GM12875 (cell line): Measurements from ENCODE around the gene DNAH3.
"Not testable (repeated sequence)": the region's sequence is repeated elsewhere in the genome, so short reads cannot be mapped to it uniquely, and the experiment has no call there.

Experiments
- H3K4me3 ChIP-seq: one replicate; pipeline ENCODE4 v1.5.1; 2011; ENCODE audit warnings: low read depth, low read length, control low read depth
- TF ChIP-seq, protein P1 (sequence below): IDR thresholded peaks from 2 replicates; pipeline ENCODE4 v1.5.1; 2011; ENCODE audit warnings: low read depth, mild to moderate bottlenecking, control low read depth, inconsistent platforms, low read length, moderate library complexity, borderline replicate concordance; ENCODE audit not compliant: insufficient read depth

The DNAH3 gene

GRCh38 chr16:20931066-20931600, 219.5 kb downstream of the DNAH3 start:
- TF ChIP-seq, protein P1, sequence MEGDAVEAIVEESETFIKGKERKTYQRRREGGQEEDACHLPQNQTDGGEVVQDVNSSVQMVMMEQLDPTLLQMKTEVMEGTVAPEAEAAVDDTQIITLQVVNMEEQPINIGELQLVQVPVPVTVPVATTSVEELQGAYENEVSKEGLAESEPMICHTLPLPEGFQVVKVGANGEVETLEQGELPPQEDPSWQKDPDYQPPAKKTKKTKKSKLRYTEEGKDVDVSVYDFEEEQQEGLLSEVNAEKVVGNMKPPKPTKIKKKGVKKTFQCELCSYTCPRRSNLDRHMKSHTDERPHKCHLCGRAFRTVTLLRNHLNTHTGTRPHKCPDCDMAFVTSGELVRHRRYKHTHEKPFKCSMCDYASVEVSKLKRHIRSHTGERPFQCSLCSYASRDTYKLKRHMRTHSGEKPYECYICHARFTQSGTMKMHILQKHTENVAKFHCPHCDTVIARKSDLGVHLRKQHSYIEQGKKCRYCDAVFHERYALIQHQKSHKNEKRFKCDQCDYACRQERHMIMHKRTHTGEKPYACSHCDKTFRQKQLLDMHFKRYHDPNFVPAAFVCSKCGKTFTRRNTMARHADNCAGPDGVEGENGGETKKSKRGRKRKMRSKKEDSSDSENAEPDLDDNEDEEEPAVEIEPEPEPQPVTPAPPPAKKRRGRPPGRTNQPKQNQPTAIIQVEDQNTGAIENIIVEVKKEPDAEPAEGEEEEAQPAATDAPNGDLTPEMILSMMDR: no peak

DNA sequence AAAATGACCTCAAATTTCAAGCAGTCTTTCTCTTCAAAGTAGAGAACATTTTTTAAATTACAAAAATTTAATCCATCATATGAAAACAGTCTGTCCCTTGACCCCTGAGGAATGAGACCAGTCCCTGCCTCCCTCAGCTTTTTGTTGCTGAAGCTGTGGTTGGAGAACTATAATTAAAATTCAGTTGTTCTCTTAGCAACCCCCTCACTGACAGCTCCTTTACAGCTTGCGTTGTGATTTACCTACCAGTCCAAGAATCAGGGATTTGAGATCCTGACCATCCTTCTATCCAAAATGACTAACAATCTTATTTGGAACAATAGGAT, 220.3 kb downstream of the DNAH3 start:
- TF ChIP-seq, protein P1: no peak
- no peak overlapping the region for H3K4me3 ChIP-seq

More at GRCh38 chr16:20931066-20931600, 219.5 kb downstream of the DNAH3 start:
- no peak overlapping the region for H3K4me3 ChIP-seq

DNA sequence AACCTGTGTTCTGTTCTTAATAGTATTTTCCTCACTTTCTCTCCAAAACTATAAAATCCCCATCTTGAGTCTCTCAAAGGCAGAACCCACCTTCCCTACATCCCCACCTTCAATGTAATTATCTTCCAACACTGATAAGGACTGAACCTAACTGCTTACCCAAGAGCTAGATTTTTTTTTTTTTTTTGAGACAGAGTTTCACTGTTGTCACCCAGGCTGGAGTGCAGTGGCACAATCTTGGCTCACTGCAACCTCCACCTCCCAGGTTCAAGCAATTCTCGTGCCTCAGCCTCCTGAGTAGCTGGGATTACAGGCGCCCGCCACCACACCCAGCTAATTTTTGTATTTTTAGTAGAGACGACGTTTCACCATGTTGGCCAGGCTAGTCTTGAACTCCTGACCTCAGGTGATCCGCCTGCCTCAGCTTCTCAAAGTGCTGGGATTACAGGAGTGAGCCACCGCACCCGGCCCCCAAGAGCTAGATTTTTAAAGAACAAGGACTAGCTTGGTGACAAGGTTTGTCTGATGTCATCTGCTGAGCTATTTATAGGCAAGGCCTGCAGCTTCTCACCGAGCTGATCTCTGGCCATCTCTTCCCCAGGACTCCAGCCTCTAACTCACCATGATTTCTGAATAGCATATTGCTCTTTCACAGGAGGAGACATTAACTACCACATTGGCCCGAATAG, 220.8 kb downstream of the DNAH3 start:
- not testable (repeated sequence) for H3K4me3 ChIP-seq

DNA sequence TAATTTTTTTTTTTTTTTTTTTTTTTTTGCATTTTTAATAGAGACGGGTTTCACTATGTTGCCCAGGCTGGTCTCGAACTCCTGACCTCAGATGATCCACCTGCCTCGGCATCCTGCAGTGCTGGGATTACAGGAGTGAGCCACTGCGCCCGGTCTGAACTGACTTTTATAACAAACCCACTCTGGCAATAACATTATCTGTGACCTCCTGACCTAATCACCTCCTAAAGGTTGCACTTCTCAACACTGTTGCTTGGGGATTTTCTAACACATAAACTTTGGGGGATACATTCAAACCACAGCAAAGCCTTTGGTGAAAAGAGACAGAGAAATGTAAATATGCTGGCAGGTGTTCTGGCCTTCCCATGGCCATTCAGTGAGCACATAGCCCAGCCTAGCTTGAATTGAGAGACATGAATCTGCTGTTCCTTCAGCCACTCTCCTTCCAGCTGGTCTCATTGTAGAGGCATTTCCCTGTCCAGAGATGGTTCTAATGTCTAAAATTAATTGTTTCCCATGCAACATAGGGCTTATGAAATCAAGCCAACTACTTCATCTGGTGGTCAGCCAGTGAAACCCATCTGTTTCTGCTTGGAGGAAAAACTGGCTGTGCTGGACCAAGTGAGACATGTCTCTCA, 221.8 kb downstream of the DNAH3 start:
- TF ChIP-seq, protein P1: no peak

GRCh38 chr16:20925751-20926150, 224.9 kb downstream of the DNAH3 start:
- TF ChIP-seq, protein P1: no peak
- no peak overlapping the region for H3K4me3 ChIP-seq

More for the DNA sequence above, 221.8 kb downstream of the DNAH3 start:
- H3K4me3 ChIP-seq: no peak overlapping the region

GRCh38 chr16:20923876-20924275, 226.8 kb downstream of the DNAH3 start:
- TF ChIP-seq, protein P1: no peak
- no peak overlapping the region for H3K4me3 ChIP-seq

GRCh38 chr16:20920799-20921198, 229.8 kb downstream of the DNAH3 start:
- no peak overlapping the region for H3K4me3 ChIP-seq
- TF ChIP-seq, protein P1: no peak

GRCh38 chr16:20920091-20920490, 230.6 kb downstream of the DNAH3 start:
- no peak overlapping the region for H3K4me3 ChIP-seq
- TF ChIP-seq, protein P1: no peak
